Myocyte (in vitro differentiated cells): ENCODE measurements around the gene FASN. TPM values are rescaled to one million over a fixed set of nuclear protein-coding genes. Genes with fewer than 3 reads are reported as not detected.

Experiments used
- DNase-seq: peaks from one replicate; pipeline ENCODE4 v3.0.0-alpha.2; 2012; ENCODE audit warnings: low read depth
- total RNA-seq: library from RNA; depleted of rRNA; stranded (reverse); fragments of >200 nt; gene quantifications from 2 replicates; pipeline ENCODE4 v1.2.3, GENCODE V29; 2014

Gene FASN
- total RNA-seq, 1 donor from 2014 or later = 97.9 TPM

DNA sequence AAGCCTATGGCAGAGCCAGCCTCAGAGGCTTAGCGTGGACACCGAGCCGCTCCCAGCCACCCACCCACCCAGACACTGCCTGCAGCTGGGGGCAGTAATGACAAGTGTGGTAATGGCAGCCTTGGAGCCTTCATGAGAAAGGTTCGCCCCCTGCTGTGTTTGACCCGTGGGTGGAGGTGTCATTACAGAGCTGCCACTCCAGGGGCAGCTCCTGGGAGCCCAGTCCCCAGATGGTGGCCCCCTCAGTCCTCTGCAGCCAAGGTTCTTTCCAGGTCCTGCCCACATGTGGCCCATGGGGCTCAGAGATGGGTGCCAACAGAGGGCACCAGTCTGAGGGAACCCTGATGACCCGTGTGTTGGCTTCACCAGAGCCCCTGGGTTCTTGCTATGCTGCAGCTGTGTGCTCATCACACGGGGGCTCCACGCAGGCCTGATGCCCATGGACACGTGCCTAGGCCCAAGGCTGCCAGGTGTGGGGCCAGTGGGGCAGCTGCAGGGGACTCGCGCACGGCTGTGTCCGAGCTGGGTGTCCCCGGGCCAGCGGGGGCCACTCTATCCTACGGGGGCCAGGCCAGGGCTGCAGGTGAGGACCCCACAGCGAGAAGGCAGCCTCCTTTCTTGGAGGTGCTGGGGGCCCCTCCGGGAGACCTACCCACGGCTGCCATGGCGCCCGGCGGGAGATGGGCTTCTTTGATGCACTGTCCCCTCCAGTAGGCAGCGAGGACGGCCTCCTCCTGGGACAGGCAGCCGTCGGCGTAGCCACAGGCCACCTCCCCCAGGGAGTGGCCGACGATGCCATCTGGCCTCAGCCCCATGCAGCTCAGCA lies 8.1 kb downstream of the FASN start:
- no peak for DNase-seq

- DNase-seq = no peak
These were observed 9.0 kb downstream of the FASN start for GRCh38 chr17:82088838-82089722.

DNA sequence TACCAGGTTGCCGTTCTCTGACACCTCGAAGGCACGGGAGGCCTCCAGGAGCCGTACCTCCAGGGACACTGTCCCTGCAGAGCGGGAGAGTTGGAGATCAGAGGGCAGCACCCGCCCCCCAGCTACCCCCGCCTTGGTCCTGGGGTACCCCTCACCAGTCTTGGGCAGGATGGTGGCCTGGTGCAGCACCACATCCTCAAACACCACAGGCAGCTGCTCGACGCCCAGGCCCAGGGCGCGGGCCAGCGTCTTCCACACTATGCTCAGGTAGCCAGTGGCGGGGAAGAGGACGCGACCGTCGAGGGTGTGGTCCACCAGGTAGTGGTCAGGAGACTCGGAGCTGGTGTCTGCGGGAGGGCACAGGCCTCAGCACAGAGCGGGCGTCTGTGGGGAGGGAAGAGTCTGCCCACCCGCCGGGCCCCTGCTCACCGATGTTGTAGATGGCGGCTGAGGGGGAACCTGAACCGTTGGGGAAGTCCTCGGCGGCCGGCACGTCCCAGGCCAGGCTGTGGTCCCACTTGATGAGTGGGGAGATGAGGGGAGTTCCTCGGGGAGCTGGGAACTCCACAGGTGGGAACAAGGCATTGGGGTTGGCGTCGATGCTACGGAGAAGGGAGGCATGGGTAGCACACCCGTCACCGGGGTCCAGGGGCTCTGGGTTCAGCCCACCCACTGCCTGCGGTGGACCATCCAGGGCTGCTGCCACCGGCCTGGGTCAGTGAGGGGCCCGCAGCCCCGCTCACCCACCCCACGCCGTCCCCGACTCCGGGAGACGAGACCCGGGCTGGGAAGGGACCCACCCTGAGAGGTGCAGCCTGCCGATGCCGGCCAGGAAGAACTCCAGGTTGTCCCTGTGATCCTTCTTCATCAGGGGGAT lies 9.8 kb downstream of the FASN start:
- no peak for DNase-seq

- no peak for DNase-seq
These were observed 10.8 kb downstream of the FASN start for GRCh38 chr17:82086941-82087906.

DNA sequence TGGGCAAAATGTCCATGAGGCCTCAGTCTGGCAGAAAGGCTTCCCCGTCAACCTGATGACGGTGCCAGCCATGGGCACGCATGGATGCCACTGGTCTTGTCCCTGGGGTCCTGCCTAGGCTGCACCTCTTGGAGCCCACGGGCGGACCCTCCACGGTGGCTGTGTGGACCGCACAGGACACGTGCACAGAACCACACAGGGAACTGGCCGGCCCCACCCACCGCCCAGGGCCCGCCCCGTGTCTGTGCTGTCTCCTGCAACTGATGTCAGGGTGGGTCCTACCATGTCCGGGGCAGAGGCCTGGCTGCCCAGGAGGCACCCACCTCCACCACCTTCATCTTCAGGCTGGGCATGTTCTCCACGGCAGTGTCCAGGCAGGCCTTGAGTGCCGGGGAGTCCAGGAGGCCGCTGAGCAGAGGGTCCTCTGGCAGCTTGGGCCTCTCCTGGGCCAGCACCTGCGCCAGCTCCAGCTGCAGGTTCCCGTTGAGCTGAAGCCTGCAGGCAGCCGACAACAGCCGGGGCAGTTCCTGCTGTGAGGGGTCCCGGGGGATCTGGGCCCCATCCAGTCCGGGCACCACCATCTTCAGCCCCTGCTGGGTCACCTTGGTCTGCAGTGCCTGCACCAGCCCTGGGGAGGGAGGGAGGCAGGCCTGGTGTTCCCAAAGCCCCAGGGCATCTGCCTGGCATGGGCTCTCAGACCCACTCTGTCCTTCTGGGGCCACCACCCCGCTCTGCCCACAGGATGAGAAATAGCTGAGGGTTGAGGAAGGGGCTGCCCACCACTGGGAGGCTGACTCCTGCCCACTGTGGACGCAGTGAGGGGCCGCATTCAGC lies 11.9 kb downstream of the FASN start:
- no peak for DNase-seq

DNA sequence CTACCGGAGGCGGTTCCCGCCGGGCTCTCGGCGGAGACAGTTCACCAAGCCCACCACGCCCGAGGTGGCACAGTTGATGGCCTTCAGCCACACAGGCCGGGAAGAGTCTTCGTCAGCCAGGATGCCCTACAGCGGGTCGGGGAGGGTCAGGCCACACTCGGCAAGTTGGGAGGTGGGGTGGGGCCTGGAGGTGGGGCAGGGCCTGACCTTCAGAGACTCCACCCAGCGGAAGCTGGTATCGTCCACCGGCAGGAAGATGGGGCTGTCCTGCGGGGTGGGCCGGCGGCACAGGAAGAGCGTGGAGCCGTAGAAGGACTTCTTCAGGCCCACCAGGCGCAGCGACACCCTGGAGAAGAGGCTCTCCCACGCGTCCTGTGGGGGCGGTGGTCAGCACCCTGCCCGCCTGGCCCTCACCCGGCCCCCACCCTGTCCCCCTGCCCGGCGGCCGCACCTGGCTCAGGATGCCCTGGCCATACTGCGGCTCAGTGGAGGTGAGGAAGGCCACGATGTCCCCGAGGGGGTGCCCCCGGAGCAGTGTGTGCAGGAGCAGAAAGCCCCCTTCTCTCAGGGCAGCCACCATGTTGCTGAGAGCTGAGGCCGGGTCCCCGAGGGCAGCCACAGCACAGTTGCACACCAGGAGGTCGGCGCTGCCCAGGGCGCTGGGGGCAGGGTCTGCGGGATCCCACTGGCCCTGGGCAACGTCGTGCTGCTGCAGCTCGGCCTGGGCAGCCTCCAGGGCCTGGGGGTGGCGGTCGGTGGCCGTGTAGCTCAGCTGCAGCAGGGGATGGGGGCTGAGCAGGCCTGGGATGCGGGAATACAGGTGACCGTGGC lies 12.8 kb downstream of the FASN start:
- DNase-seq = no peak

GRCh38 chr17:82084373-82085030 lies 13.5 kb downstream of the FASN start:
- DNase-seq = no peak

- no peak for DNase-seq
These were observed 14.3 kb downstream of the FASN start for GRCh38 chr17:82083533-82084359.

GRCh38 chr17:82083009-82083408 lies 15.0 kb downstream of the FASN start:
- no peak for DNase-seq

- DNase-seq = no peak
These were observed 15.6 kb downstream of the FASN start for GRCh38 chr17:82082456-82082855.

- no peak for DNase-seq
These were observed 16.1 kb downstream of the FASN start for GRCh38 chr17:82081966-82082365.

DNA sequence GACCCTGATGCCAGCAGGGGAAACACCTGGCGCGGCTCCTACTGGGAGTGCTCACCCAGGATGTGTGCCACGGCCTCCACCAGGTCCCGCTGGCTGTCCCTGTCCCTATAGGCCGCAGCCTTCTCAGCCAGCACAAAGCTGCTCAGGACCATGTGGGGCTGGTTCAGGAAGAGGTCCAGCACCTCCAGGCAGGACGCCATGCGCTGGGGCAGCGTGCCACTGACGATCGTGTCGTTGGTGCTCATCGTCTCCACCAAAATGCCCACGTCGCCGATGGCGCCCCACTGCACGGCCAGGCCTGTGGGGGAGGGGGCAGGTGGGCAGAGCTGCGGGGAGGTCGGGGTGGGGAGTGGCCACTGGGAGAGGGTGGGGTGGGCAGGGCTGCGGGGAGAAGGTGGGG lies 16.5 kb downstream of the FASN start:
- DNase-seq = no peak

DNA sequence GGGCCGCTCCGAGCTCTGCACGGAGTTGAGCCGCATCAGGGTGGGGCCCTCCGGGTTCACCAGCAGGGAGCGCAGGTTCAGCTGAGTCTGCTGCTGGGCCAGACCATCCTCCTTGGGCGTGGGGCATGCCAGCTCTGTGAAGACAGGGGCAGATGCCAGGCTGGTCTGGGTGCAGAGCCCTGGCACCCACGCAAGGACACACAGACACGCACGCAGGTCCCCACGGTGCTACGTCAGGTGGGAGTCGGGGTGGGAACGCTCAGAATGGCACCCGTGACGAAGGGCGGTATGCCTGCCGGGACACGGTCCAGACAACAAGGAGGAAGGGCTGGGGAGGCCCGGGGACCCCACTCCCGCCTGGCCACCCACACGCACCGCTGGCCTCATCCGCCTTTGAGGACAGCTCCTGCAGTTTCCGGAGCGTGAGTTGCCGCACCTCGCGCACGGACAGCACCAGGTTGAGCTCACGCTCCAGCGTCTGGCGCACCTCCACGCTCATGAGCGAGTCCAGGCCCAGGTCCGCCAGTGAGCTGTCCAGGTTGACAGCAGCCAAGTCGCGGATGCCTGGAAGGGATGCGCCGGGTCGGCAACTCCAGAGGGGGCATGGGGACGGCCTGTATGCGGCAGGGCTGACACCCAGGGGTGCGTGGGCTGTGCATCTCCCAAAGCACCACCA lies 17.1 kb downstream of the FASN start:
- no peak for DNase-seq

GRCh38 chr17:82080048-82080788 lies 17.8 kb downstream of the FASN start:
- DNase-seq = no peak

DNA sequence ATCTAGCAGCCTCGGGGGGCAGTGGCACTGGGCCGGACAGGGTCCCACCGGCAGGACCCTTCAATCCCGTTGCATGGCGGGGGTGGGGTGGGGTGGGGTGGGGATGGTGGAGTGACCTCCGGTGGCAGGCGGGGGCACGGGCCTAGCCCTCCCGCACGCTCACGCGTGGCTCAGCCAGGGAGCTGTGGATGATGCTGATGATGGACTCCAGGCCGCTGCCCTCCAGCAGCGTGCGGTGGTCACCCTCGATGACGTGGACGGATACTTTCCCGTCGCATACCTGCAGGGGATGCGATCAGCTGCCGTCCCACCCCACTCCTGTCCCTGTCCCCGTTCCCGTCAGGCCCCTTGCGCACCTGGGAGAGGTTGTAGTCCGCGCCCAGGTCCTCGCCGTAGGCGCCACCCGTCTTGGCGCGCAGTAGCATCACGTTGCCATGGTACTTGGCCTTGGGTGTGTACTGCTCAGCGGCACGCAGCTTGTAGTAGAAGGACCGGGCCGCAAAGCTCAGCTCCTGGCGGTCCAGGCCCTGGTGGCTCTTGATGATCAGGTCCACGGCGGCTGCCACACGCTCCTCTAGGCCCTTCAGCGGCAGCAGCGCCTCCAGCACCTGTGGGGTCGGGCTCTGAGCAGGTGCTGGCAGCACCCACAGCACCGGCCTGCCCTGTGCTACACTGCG lies 18.9 kb downstream of the FASN start:
- DNase-seq = no peak
